ENCODE measurements around the gene RNF224. TPM values are rescaled to one million over a fixed set of nuclear protein-coding genes. Genes with fewer than 3 reads are reported as not detected.

The RNF224 gene
- total and polyA plus RNA-seq, 12 donors: 0.14 TPM; not detected in 11

DNA sequence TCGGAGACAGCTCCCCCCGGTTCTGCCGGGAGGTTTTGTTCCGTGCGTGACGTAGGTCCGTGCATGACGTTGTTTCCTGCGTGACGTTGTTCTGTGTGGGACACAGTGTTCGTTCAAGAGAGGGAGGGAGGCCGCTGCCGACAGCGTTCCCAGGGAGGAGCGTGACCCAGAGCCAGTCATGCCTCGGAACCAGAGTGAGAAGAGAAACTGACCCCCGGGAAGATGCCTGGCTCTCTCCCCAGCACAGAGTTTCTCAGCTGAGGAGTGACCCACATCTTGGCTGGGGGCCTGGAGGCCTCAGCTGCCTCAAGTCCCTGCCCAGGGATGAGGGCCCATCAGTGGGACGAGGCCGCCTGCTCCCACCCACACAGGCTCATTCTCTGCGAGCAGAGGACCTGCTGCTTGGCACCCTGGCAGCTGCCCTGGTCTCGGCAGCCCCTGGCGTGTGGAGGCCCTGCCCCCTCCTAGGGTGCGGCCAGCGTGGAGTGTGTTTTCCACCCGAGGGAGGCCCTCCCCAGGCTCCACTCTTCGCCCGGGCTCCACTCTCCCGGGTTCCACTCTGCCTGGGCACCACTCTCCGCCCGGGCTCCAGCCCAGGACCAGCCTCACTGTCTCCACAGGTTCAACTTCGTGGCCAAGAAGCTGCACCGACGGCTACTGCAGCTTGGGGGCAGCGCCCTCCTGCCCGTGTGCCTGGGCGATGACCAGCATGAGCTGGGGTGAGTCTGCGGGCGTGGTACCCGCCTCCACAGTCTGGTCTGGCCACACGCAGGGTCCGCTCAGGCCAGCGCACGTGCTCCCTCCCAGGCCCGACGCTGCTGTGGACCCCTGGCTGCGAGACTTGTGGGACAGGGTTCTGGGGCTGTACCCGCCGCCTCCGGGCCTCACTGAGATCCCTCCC is 13.9 kb upstream of the RNF224 start:
- DNase-seq (no peak), ATAC-seq (no peak)
- H3K4me1 ChIP-seq: peaks cover 4 to 17% (median 12%) of the 10 kb centered on the region in 9 donors
- intact Hi-C loops (cut with DNase I): no loop called here
- H3K27me3 ChIP-seq: no peaks in the 10 kb centered on the region
- H3K4me3 ChIP-seq: no peak overlapping the region
- H3K9me3 ChIP-seq: no peaks in the 10 kb centered on the region
- WGBS, 2 donors: 91% methylated on average over 49 of the region's 49 CpGs
- H3K36me3 ChIP-seq: peaks cover 0 to 52% (median 0%) of the 10 kb centered on the region in 9 donors
- TF ChIP-seq, protein P1, sequence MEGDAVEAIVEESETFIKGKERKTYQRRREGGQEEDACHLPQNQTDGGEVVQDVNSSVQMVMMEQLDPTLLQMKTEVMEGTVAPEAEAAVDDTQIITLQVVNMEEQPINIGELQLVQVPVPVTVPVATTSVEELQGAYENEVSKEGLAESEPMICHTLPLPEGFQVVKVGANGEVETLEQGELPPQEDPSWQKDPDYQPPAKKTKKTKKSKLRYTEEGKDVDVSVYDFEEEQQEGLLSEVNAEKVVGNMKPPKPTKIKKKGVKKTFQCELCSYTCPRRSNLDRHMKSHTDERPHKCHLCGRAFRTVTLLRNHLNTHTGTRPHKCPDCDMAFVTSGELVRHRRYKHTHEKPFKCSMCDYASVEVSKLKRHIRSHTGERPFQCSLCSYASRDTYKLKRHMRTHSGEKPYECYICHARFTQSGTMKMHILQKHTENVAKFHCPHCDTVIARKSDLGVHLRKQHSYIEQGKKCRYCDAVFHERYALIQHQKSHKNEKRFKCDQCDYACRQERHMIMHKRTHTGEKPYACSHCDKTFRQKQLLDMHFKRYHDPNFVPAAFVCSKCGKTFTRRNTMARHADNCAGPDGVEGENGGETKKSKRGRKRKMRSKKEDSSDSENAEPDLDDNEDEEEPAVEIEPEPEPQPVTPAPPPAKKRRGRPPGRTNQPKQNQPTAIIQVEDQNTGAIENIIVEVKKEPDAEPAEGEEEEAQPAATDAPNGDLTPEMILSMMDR (IDR thresholded peaks at IDR 0.05): peak in 1 of 9 donors; percentile 5
- H3K27ac ChIP-seq: no peak overlapping the region

DNA sequence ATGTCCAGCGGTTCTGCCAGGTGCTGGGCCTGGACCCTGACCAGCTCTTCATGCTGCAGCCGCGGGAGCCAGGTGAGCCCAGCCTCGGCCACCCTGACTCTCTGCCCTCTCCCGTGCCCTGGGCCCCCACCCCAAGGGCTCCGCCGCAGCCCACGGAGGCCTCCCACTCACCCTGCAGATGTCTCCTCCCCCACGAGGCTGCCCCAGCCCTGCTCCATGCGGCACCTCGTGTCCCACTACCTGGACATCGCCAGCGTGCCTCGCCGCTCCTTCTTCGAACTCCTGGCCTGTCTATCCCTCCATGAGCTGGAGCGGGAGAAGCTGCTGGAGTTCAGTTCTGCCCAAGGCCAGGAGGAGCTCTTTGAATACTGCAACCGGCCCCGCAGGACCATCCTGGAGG is 12.7 kb upstream of the RNF224 start:
- Histone ChIP-seq H3K4me1 (peaks cover 10 to 28% (median 19%) of the 10 kb centered on the region in 9 donors), H3K4me3 (no peak overlapping the region), H3K27ac (no peak overlapping the region), H3K27me3 (no peaks in the 10 kb centered on the region), H3K9me3 (no peaks in the 10 kb centered on the region), H3K36me3 (peaks cover 0 to 41% (median 0%) of the 10 kb centered on the region in 9 donors)
- TF ChIP-seq, protein P1 (IDR thresholded peaks at IDR 0.05): no peak
- intact Hi-C loops (cut with DNase I): no loop called here
- ATAC-seq (no peak), DNase-seq (no peak)
- 94% methylated on average over 18 to 19 of the region's 19 CpGs for WGBS, 2 donors

DNA sequence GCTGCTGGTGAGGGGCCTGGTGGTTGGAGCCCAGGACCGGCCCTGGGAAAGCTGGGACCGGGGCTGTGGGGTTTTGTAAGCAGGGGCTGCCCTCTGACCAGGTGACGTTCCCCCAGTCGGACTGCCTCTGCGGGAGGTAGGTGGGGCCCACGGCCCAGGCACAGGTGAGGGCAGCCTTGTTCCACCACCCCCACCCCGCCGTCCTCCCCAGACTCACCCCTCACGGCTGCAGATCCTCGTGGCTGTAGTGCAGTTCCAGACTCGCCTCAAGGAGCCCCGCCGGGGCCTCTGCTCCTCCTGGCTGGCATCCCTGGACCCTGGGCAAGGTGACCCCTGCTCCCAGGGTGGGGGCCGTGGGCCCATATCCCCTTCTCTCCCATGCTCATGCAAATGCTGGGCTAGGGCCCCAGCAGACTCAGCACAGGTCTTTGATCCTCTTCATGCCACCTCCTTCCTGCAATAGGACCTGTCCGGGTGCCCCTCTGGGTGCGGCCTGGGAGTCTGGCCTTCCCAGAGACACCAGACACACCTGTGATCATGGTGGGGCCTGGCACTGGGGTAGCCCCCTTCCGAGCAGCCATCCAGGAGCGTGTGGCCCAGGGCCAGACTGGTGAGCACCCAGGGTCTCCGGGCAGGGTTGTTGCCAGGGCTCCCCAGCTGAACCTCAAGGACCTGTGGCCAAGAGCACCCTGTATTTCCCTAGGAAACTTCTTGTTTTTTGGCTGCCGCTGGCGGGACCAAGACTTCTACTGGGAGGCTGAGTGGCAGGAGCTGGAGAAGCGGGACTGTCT is 11.9 kb upstream of the RNF224 start:
- no peaks in the 10 kb centered on the region for H3K9me3 ChIP-seq
- ATAC-seq (no peak), DNase-seq (no peak)
- no peak overlapping the region for H3K27ac ChIP-seq
- intact Hi-C loops (cut with DNase I): no loop called here
- H3K4me1 ChIP-seq: peaks cover 10 to 28% (median 19%) of the 10 kb centered on the region in 9 donors
- H3K27me3 ChIP-seq: no peaks in the 10 kb centered on the region
- WGBS, 2 donors: 94 to 97% methylated on average over 22 of the region's 22 CpGs
- H3K4me3 ChIP-seq: no peak overlapping the region
- H3K36me3 ChIP-seq: peaks cover 0 to 35% (median 0%) of the 10 kb centered on the region in 9 donors
- TF ChIP-seq, protein P1 (IDR thresholded peaks at IDR 0.05): no peak

DNA sequence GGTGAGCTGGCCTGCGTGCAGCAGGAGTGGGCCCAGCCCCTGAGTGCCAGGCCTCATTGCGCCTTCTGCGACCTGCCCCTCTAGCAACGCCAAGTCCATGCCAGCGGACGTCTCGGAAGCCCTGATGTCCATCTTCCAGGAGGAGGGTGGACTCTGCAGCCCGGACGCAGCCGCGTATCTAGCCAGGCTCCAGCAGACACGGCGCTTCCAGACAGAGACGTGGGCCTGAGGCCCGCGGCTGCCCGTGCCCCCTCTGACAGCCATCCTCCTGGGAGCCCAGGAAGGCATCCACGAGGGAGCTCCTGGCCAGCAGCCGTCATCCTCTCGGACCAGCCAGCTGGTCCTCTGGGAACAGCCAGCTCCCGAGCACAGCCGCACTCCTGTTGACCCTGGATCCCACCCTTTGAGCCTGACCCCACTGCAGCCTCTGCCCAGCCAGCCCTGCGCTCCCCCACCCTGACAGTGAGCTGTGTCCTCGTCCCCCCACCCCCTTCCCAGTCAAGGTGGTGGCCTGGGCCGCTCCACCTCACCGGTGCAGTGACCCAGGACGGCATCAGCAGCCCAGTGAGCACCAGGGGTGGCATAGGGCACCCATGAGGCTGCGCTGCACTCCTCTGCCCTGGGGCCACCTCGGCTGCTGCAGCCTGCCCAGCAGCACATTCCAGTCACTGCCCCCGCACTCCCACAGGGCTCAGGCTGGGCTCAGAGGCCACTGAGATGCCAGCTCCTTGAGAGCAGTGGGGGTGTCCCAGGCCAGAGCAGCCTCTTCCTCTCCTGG is 10.9 kb upstream of the RNF224 start:
- H3K4me3 ChIP-seq: peak overlapping the region in 1 of 10 donors; percentile 47
- peaks cover 0 to 31% (median 0%) of the 10 kb centered on the region in 9 donors for H3K36me3 ChIP-seq
- ATAC-seq: no peak
- TF ChIP-seq, protein P1 (IDR thresholded peaks at IDR 0.05): no peak
- 91 to 97% methylated on average over 30 of the region's 30 CpGs for WGBS, 2 donors
- H3K4me1 ChIP-seq: peaks cover 10 to 35% (median 19%) of the 10 kb centered on the region in 9 donors
- intact Hi-C loops (cut with DNase I): no loop called here
- peaks cover 0 to under 1% (median 0%) of the 10 kb centered on the region in 7 donors for H3K27me3 ChIP-seq
- no peak overlapping the region for H3K27ac ChIP-seq
- DNase-seq: no peak
- H3K9me3 ChIP-seq: no peaks in the 10 kb centered on the region

Measured in heart right ventricle (tissue), 16 donors.